Anterior cingulate cortex (tissue), 58 donors: ENCODE results near the gene MAP2K2.

ENCODE experiments used
- DNase-seq, 58 donors: peaks; one replicate each; lab custom pipeline; 2025; lab: John Stamatoyannopoulos, UW

Gene MAP2K2

GRCh38 chr19:4082172-4082571 is 41.8 kb downstream of the MAP2K2 start:
- DNase-seq = no peak

GRCh38 chr19:4081441-4082129 is 42.3 kb downstream of the MAP2K2 start:
- no peak for DNase-seq

GRCh38 chr19:4080473-4080872 is 43.4 kb downstream of the MAP2K2 start:
- no peak for DNase-seq

- peak in 7 of 58 donors; percentile 13 to 34 (median 21) for DNase-seq
Observed at GRCh38 chr19:4077800-4078684, 45.9 kb downstream of the MAP2K2 start.

GRCh38 chr19:4077007-4077374 is 46.9 kb downstream of the MAP2K2 start:
- no peak for DNase-seq

- DNase-seq = no peak
Observed at GRCh38 chr19:4075373-4075772, 48.5 kb downstream of the MAP2K2 start.

- no peak for DNase-seq
Observed at GRCh38 chr19:4071610-4072009, 52.3 kb downstream of the MAP2K2 start.

- no peak for DNase-seq
Observed at GRCh38 chr19:4069331-4069959, 54.5 kb downstream of the MAP2K2 start.

- DNase-seq = peak in 3 of 58 donors; percentile 22 to 49 (median 36)
Observed at GRCh38 chr19:4068047-4068966, 55.6 kb downstream of the MAP2K2 start.

- peak in 6 of 58 donors; percentile 44 to 70 (median 56) for DNase-seq
Observed at GRCh38 chr19:4067396-4068046, 56.4 kb downstream of the MAP2K2 start.

GRCh38 chr19:4066682-4067395 is 57.1 kb downstream of the MAP2K2 start, which contains the start of gene ZBTB7A:
TSS of gene ZBTB7A (minus strand) at chr19:4066899. CDS start at chr19:4055232, 11,667 bp downstream.
- peak in 55 of 58 donors; percentile 11 to 84 (median 64) for DNase-seq

- peak in 23 of 58 donors; percentile 39 to 87 (median 73) for DNase-seq
Observed at GRCh38 chr19:4066176-4066606, 57.7 kb downstream of the MAP2K2 start.

GRCh38 chr19:4065430-4066175 is 58.3 kb downstream of the MAP2K2 start:
- DNase-seq = peak; percentile 54 to 99 (median 95)

- DNase-seq = peak in 46 of 58 donors; percentile 22 to 83 (median 56)
Observed at GRCh38 chr19:4064496-4065260, 59.2 kb downstream of the MAP2K2 start.

GRCh38 chr19:4064149-4064495 is 59.8 kb downstream of the MAP2K2 start:
- DNase-seq = peak in 10 of 58 donors; percentile 35 to 63 (median 46)

GRCh38 chr19:4063369-4064148 is 60.4 kb downstream of the MAP2K2 start:
- DNase-seq = peak in 1 of 58 donors; percentile 38
